HEK293 (cell line): ENCODE results near the gene PIANP.

Experiments used
- BCL11A ChIP-seq: fragments of 450-650 bp; formaldehyde crosslinking; IDR thresholded peaks from 2 replicates; pipeline ENCODE4 v1.5.1; 2016; ENCODE audit warnings: low read depth, missing biosample characterization, missing genetic modification characterization
- EGR2 ChIP-seq: fragments of 450-650 bp; formaldehyde crosslinking; IDR thresholded peaks from 2 replicates; pipeline ENCODE4 v1.5.1; 2016; ENCODE audit warnings: low read depth, missing biosample characterization, missing genetic modification characterization
- FEZF1 ChIP-seq: fragments of 450-650 bp; formaldehyde crosslinking; IDR thresholded peaks from 2 replicates; pipeline ENCODE4 v1.5.1; 2016; ENCODE audit warnings: missing biosample characterization, missing genetic modification characterization
- IKZF3 ChIP-seq: fragments of 450-650 bp; IDR thresholded peaks from 2 replicates; pipeline ENCODE4 v1.5.0; 2018; ENCODE audit warnings: missing biosample characterization, mild to moderate bottlenecking, missing genetic modification characterization, moderate library complexity
- OVOL3 ChIP-seq: fragments of 450-650 bp; formaldehyde crosslinking; IDR thresholded peaks from 2 replicates; pipeline ENCODE4 v1.5.1; 2016; ENCODE audit warnings: missing biosample characterization, missing genetic modification characterization
- SALL2 ChIP-seq: fragments of 450-650 bp; formaldehyde crosslinking; IDR thresholded peaks from 2 replicates; pipeline ENCODE4 v1.5.0; 2017; ENCODE audit warnings: missing biosample characterization, mild to moderate bottlenecking, missing genetic modification characterization, borderline replicate concordance
- SP2 ChIP-seq: fragments of 450-650 bp; formaldehyde crosslinking; IDR thresholded peaks from 2 replicates; pipeline ENCODE4 v1.5.1; 2016; ENCODE audit warnings: missing biosample characterization, missing genetic modification characterization
- ZBTB17 ChIP-seq: fragments of 450-650 bp; formaldehyde crosslinking; IDR thresholded peaks from 2 replicates; pipeline ENCODE4 v1.5.1; 2016; ENCODE audit warnings: missing biosample characterization, missing genetic modification characterization
- ZFP69B ChIP-seq: fragments of 450-650 bp; formaldehyde crosslinking; IDR thresholded peaks from 2 replicates; pipeline ENCODE4 v1.5.1; 2016; ENCODE audit warnings: missing biosample characterization, missing genetic modification characterization
- ZIC2 ChIP-seq: fragments of 450-650 bp; formaldehyde crosslinking; IDR thresholded peaks from 2 replicates; pipeline ENCODE4 v1.5.1; 2016; ENCODE audit warnings: missing biosample characterization, missing genetic modification characterization
- ZNF146 ChIP-seq: fragments of 450-650 bp; formaldehyde crosslinking; IDR thresholded peaks from 2 replicates; pipeline ENCODE4 v1.5.1; 2016; ENCODE audit warnings: missing biosample characterization, missing genetic modification characterization
- ZNF157 ChIP-seq: fragments of 450-650 bp; formaldehyde crosslinking; IDR thresholded peaks from 2 replicates; pipeline ENCODE4 v1.5.1; 2016; ENCODE audit warnings: missing biosample characterization, missing genetic modification characterization
- ZNF335 ChIP-seq: fragments of 450-650 bp; formaldehyde crosslinking; conservative IDR thresholded peaks from 2 replicates; pipeline ENCODE4 v1.5.1; 2016; ENCODE audit warnings: missing biosample characterization, missing genetic modification characterization
- ZNF677 ChIP-seq: fragments of 450-650 bp; IDR thresholded peaks from 2 replicates; pipeline ENCODE4 v1.5.0; 2018; ENCODE audit warnings: missing biosample characterization, mild to moderate bottlenecking, missing genetic modification characterization, moderate library complexity
- ZNF76 ChIP-seq: fragments of 450-650 bp; formaldehyde crosslinking; IDR thresholded peaks from 2 replicates; pipeline ENCODE4; 2016; ENCODE audit warnings: low read depth, missing biosample characterization, missing genetic modification characterization, borderline replicate concordance
- ZSCAN30 ChIP-seq: fragments of 450-650 bp; IDR thresholded peaks from 2 replicates; pipeline ENCODE4 v1.5.1; 2018; ENCODE audit warnings: missing biosample characterization, mild to moderate bottlenecking, missing genetic modification characterization, moderate library complexity
- ZXDB ChIP-seq: fragments of 450-650 bp; formaldehyde crosslinking; IDR thresholded peaks from 2 replicates; pipeline ENCODE4 v1.5.1; 2016; ENCODE audit warnings: missing biosample characterization, missing genetic modification characterization
- TF ChIP-seq, protein P1 (sequence below): fragments of 450-650 bp; formaldehyde crosslinking; IDR thresholded peaks from 2 replicates; pipeline ENCODE4 v1.5.1; 2016; ENCODE audit warnings: missing biosample characterization, missing genetic modification characterization
- TF ChIP-seq, protein P2 (sequence below): fragments of 450-650 bp; formaldehyde crosslinking; IDR thresholded peaks from 2 replicates; pipeline ENCODE4 v1.5.1; 2016; ENCODE audit warnings: missing biosample characterization, missing genetic modification characterization
- TF ChIP-seq, protein P3 (sequence below): fragments of 450-650 bp; formaldehyde crosslinking; IDR thresholded peaks from 2 replicates; pipeline ENCODE4 v1.5.1; 2016; ENCODE audit warnings: missing biosample characterization, missing genetic modification characterization
- TF ChIP-seq, protein P4 (sequence below): fragments of 450-650 bp; IDR thresholded peaks from 2 replicates; pipeline ENCODE4 v1.5.1; 2018; ENCODE audit warnings: missing biosample characterization, mild to moderate bottlenecking, missing genetic modification characterization
- TF ChIP-seq, protein P5 (sequence below): fragments of 450-650 bp; formaldehyde crosslinking; optimal IDR thresholded peaks from 2 replicates; pipeline ENCODE3; 2016; ENCODE audit warnings: missing biosample characterization, mild to moderate bottlenecking, missing genetic modification characterization
- TF ChIP-seq, protein P6 (sequence below): fragments of 450-650 bp; formaldehyde crosslinking; IDR thresholded peaks from 2 replicates; pipeline ENCODE4 v1.5.1; 2017; ENCODE audit warnings: missing biosample characterization, missing genetic modification characterization

The PIANP gene

DNA sequence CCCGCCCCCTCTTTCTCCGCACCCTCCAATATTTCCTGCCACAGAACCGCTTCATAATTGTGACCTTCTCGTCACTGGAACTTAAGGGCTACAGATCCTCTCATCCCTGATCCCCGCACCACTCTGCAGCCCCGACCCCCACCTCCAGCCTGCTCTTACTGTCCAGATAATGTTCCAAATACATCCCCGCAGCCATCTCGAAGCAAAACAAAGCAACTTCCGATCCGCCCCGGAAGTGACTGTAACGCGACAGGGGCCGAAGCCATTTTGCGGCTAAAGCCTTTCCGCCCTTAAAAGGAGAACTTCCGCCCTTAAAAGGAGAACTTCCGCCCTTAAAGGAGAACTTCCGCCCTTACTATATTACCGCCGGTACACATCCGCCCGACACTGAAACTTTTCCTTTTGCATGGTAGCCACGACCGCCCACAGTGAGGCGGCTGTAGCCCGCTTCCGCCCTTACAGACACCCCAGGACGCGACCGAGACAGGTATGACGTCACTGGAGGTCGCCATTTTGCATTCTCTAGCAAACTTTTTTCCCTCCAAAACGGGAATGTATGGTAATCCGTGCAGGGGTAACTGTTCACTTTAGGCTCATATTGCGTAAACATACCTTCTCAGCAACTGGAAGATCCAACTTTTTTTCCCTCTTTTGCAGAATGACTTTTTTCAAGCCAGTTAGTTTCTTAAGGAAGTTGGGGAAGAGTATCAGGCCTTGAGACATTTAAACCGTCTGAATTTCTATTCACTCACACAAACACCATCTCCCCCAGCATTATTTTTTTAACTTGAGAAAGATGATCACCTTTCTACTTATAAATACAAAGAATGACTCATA lies 37.5 kb downstream of the PIANP start, which contains the start of gene ING4 (continued):
- TF ChIP-seq, protein P1, sequence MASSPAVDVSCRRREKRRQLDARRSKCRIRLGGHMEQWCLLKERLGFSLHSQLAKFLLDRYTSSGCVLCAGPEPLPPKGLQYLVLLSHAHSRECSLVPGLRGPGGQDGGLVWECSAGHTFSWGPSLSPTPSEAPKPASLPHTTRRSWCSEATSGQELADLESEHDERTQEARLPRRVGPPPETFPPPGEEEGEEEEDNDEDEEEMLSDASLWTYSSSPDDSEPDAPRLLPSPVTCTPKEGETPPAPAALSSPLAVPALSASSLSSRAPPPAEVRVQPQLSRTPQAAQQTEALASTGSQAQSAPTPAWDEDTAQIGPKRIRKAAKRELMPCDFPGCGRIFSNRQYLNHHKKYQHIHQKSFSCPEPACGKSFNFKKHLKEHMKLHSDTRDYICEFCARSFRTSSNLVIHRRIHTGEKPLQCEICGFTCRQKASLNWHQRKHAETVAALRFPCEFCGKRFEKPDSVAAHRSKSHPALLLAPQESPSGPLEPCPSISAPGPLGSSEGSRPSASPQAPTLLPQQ (tag by site-specific recombination): peak; percentile 67
- TF ChIP-seq BCL11A (tag by site-specific recombination) (0 out of 2 replicates have a peak, but pooled peaks have one; percentile 10), ZXDB (tag by site-specific recombination) (peak; percentile 99), ZNF146 (tag by site-specific recombination) (peak; percentile 82), ZNF677 (tag by site-specific recombination) (no peak), OVOL3 (tag by site-specific recombination) (peak; percentile 48; the same call in 1 of the 2 replicates), ZIC2 (tag by site-specific recombination) (peak; percentile 73), SALL2 (tag by site-specific recombination) (no peak), ZNF157 (no peak), ZNF335 (tag by site-specific recombination) (peak; percentile 92), SP2 (tag by site-specific recombination) (peak; percentile 99), ZBTB17 (peak; percentile 93), ZFP69B (0 out of 2 replicates have a peak, but pooled peaks have one; percentile 49), IKZF3 (tag by site-specific recombination) (peak; percentile 93), ZNF76 (peak; percentile 94), ZSCAN30 (tag by site-specific recombination) (peak; percentile 29; the same call in 1 of the 2 replicates), EGR2 (tag by site-specific recombination) (peak; percentile 80), FEZF1 (tag by site-specific recombination) (peak; percentile 78)
- TF ChIP-seq, protein P2, sequence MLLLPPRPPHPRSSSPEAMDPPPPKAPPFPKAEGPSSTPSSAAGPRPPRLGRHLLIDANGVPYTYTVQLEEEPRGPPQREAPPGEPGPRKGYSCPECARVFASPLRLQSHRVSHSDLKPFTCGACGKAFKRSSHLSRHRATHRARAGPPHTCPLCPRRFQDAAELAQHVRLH (tag by site-specific recombination): peak; percentile 100
- TF ChIP-seq, protein P3, sequence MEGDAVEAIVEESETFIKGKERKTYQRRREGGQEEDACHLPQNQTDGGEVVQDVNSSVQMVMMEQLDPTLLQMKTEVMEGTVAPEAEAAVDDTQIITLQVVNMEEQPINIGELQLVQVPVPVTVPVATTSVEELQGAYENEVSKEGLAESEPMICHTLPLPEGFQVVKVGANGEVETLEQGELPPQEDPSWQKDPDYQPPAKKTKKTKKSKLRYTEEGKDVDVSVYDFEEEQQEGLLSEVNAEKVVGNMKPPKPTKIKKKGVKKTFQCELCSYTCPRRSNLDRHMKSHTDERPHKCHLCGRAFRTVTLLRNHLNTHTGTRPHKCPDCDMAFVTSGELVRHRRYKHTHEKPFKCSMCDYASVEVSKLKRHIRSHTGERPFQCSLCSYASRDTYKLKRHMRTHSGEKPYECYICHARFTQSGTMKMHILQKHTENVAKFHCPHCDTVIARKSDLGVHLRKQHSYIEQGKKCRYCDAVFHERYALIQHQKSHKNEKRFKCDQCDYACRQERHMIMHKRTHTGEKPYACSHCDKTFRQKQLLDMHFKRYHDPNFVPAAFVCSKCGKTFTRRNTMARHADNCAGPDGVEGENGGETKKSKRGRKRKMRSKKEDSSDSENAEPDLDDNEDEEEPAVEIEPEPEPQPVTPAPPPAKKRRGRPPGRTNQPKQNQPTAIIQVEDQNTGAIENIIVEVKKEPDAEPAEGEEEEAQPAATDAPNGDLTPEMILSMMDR (tag by site-specific recombination): no peak
- TF ChIP-seq, protein P4, sequence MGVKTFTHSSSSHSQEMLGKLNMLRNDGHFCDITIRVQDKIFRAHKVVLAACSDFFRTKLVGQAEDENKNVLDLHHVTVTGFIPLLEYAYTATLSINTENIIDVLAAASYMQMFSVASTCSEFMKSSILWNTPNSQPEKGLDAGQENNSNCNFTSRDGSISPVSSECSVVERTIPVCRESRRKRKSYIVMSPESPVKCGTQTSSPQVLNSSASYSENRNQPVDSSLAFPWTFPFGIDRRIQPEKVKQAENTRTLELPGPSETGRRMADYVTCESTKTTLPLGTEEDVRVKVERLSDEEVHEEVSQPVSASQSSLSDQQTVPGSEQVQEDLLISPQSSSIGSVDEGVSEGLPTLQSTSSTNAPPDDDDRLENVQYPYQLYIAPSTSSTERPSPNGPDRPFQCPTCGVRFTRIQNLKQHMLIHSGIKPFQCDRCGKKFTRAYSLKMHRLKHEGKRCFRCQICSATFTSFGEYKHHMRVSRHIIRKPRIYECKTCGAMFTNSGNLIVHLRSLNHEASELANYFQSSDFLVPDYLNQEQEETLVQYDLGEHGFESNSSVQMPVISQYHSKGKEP (tag by site-specific recombination): peak; percentile 73
- TF ChIP-seq, protein P5, sequence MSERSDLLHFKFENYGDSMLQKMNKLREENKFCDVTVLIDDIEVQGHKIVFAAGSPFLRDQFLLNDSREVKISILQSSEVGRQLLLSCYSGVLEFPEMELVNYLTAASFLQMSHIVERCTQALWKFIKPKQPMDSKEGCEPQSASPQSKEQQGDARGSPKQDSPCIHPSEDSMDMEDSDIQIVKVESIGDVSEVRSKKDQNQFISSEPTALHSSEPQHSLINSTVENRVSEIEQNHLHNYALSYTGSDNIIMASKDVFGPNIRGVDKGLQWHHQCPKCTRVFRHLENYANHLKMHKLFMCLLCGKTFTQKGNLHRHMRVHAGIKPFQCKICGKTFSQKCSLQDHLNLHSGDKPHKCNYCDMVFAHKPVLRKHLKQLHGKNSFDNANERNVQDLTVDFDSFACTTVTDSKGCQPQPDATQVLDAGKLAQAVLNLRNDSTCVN (tag by site-specific recombination): peak; percentile 52
- TF ChIP-seq, protein P6, sequence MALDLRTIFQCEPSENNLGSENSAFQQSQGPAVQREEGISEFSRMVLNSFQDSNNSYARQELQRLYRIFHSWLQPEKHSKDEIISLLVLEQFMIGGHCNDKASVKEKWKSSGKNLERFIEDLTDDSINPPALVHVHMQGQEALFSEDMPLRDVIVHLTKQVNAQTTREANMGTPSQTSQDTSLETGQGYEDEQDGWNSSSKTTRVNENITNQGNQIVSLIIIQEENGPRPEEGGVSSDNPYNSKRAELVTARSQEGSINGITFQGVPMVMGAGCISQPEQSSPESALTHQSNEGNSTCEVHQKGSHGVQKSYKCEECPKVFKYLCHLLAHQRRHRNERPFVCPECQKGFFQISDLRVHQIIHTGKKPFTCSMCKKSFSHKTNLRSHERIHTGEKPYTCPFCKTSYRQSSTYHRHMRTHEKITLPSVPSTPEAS: 0 out of 2 replicates have a peak, but pooled peaks have one; percentile 7
- TF ChIP-seq, all 188 proteins: peak for 74
